Astrocyte of the spinal cord (primary cell): ENCODE measurements around the gene NFE2L1.

ENCODE experiments used
- DNase-seq: peaks from one replicate; pipeline ENCODE4 v3.0.0; 2011; ENCODE audit warnings: low read depth, low spot score
- H3K4me3 ChIP-seq: 2 replicates; pipeline ENCODE4 v1.5.1; 2011; ENCODE audit warnings: low read depth, mild to moderate bottlenecking, low read length, moderate library complexity
- CTCF ChIP-seq: IDR thresholded peaks from 2 replicates; pipeline ENCODE4 v1.5.1; 2012; ENCODE audit warnings: low read depth, mild to moderate bottlenecking, low read length, inconsistent platforms
- in situ Hi-C: cut with HindIII; loops from 2 replicates; pipeline ENCODE4 v1.10.0; 2017; ENCODE audit warnings: low sequenced_read_pairs

Gene NFE2L1

GRCh38 chr17:48003417-48004151, 44.6 kb upstream of the NFE2L1 start:
- no peak for TF ChIP-seq CTCF
- DNase-seq = no peak
- in situ Hi-C loops = no loop called here
- no peak overlapping the region for H3K4me3 ChIP-seq

- TF ChIP-seq CTCF = no peak
- in situ Hi-C loops = no loop called here
- DNase-seq = no peak
- H3K4me3 ChIP-seq = no peak overlapping the region
Measured at GRCh38 chr17:48004983-48005382, 43.2 kb upstream of the NFE2L1 start.

- in situ Hi-C loops = no loop called here
- no peak for DNase-seq
- TF ChIP-seq CTCF = no peak
- no peak overlapping the region for H3K4me3 ChIP-seq
Measured at GRCh38 chr17:48006936-48007709, 41.0 kb upstream of the NFE2L1 start.

GRCh38 chr17:48010193-48010592, 38.0 kb upstream of the NFE2L1 start:
- in situ Hi-C loops = no loop called here
- H3K4me3 ChIP-seq = no peak overlapping the region
- no peak for TF ChIP-seq CTCF
- DNase-seq = no peak

DNA sequence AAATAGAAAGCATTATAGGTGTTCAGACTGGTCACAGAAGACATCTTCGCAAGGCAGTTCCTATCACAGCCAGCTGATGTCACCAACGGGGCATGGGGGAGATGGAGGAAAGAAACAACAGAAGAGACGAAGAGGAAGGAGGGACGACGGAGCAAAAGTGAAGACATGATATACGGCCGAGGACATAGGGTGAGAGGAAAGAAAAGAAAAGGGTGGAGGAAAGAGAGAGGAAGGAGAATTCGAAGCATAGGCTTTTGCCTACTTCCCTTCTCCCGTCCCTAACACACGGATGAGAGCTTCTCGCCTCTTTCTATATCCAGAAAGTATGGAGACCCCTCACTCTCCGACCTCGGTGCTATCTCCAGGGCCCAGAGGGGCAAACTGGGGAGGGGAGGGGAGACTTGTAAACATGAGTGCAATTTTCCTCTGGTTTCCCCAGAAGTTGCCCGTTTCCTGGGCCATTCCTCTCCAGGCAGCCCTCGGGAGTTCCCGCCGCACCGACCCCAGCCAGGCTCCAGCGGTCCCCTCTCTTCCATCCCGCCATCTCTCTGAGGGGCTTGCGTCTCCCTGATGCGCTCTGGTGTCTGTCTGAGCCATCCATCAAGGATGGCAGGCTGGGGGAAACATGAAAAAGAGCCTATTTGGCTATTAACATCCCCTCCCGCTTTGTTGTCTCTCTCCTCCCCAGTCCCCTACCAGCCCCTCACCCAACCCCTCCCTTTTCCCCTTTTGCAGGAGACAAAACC, 36.6 kb upstream of the NFE2L1 start:
- H3K4me3 ChIP-seq = peak overlapping the region; percentile 43
- no peak for DNase-seq
- TF ChIP-seq CTCF = peak; percentile 66
- in situ Hi-C loops = no loop called here

- no peak for DNase-seq
- in situ Hi-C loops = no loop called here
- peak overlapping the region; percentile 43 for H3K4me3 ChIP-seq
- TF ChIP-seq CTCF = no peak
Measured at GRCh38 chr17:48012151-48012520, 36.0 kb upstream of the NFE2L1 start.
